IPS-NIHi7 (cell line): ENCODE results near the gene TEDC1.

Experiments
- DNase-seq: peaks from one replicate; pipeline ENCODE4 v3.0.0; 2012; ENCODE audit warnings: mixed read lengths; ENCODE audit errors: extremely low spot score

Gene TEDC1

GRCh38 chr14:105484069-105484996, 6.7 kb upstream of the TEDC1 start:
- DNase-seq, result no peak

DNA sequence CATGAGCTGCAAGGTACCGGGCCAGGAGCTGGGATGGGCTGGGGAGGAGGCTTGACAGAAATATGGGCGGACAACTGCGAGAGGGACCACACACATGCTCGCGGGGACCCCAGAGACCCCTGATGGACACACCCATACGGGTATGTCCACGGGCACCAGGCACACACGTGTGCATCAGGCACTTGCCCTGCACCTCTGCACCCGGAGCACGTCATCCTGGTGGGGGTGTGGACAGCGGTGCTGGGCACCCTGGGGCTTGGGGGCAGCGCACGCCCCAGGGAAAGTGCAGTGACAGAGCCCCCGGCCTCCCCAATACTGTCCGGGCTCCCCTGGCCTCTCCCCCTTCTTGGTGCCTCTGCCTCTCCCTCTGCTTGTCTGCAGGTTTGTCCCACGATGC, 6.1 kb upstream of the TEDC1 start:
- no peak for DNase-seq

DNA sequence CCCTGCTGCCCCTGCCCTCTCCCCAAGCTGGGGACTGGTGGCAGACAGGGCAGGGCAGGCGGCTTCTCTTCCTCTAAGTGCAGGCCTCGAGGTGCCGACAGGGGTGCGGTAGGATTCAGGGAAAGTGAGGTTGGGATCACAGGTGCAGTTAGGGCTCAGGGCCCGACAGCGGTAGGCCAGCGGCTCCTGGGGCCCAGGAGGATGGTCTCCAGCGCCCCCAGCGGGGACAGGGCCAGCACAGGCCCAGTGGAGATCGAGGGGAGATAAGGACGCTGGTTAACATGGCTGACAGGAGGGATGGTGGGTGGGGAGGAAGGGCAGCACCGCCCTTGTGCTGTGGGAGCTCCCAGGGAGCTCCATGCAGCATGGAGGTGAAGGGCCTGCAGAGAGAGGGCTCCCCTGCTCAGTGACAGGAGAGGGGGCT, 5.3 kb upstream of the TEDC1 start:
- DNase-seq, result peak; percentile 80

GRCh38 chr14:105486163-105486973, 4.7 kb upstream of the TEDC1 start, which contains the start of gene CRIP1:
TSS of gene CRIP1 (plus strand) at chr14:105486886. CDS start at chr14:105487260, 374 bp downstream.
- DNase-seq, result no peak

GRCh38 chr14:105486974-105487448, 4.0 kb upstream of the TEDC1 start:
- DNase-seq, result no peak

GRCh38 chr14:105487449-105487985, 3.5 kb upstream of the TEDC1 start:
- no peak for DNase-seq

- DNase-seq, result no peak
These were observed 2.9 kb upstream of the TEDC1 start for GRCh38 chr14:105487986-105488777.

DNA sequence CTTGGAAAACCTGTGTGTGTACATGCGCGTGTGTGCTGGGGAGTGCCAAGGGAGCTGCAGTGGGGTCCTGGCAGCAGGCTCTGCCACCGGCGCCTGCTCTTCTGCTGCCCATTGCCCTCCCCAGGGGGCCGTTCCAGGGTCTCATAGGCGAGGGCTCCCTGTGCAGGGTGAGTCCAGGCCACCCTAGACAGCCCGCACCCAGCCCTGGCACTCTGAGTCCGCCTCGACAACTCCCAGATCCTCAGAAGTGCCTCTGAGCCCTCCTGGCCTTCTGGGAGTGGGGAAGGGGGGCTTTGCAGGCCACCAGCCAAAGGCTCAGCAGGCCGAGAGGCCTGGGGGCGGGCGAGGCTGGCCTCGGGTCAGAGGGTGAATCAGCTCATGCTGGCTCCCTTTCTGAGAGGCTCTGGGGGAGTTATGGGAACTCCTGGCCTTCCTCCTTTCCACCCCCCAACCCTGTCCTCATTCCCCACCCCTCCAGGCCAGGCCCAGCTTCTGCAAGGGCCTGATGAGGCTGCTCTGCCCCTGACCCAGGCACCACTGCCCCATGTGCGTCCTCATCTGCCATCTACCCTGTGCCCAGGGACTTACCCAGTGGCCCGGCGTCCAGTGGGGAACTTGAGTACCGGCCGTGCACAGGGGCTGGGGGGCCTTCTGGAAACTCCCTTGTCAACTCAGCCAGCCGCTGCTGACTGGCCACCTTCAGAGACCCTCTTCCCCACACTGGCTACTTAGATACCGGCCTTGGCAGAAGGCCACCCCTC, 2.1 kb upstream of the TEDC1 start:
- no peak for DNase-seq

- peak; percentile 81 for DNase-seq
These were observed 1.3 kb upstream of the TEDC1 start for GRCh38 chr14:105489542-105490266.

DNA sequence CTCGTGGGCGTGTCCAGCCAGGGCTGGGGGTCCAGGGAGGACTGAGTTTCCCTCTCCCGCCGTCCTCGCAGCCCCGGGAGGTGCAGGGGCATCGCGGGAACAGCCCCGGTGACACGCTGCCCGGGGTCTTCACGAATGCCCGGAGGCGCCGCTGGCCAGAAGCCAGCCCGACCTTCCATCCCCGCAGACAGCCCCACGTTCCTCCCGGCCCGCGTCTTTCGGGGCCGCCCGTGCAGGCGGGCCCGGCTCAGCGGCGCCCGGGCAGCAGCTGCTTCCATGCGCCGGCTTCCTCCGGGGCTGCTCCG, 827 bp upstream of the TEDC1 start:
- no peak for DNase-seq

DNA sequence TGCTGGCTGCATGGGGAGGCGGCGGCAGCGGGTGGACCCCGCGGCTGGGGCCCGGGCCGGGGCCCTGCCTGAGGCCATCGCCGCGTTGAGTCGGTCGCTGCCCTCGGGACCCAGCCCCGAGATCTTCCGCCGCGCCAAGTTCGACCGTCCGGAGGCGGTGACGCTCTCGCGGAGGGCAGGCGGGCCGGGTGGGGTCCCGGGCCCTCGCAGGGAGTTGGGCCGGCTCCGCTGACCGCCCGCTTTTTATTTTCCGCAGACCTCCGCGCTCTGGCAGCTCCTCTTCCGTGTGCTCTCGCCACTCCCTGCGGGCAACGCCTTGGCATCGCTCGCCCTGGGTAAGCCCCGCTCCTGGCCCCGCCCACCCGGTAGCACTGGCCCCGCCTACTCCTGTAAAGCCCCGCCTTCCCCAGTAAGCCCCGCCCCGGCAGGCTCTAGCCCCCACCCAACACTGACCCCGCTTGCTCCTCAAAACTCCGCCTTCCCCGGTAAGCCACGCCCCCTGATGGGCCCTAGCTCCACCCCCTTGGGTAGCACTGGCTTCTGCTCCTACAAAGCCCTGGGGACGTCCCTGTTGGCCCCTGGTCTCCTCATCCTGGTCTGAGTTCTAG, 424 bp downstream of the TEDC1 start:
- peak; percentile 82 for DNase-seq

DNA sequence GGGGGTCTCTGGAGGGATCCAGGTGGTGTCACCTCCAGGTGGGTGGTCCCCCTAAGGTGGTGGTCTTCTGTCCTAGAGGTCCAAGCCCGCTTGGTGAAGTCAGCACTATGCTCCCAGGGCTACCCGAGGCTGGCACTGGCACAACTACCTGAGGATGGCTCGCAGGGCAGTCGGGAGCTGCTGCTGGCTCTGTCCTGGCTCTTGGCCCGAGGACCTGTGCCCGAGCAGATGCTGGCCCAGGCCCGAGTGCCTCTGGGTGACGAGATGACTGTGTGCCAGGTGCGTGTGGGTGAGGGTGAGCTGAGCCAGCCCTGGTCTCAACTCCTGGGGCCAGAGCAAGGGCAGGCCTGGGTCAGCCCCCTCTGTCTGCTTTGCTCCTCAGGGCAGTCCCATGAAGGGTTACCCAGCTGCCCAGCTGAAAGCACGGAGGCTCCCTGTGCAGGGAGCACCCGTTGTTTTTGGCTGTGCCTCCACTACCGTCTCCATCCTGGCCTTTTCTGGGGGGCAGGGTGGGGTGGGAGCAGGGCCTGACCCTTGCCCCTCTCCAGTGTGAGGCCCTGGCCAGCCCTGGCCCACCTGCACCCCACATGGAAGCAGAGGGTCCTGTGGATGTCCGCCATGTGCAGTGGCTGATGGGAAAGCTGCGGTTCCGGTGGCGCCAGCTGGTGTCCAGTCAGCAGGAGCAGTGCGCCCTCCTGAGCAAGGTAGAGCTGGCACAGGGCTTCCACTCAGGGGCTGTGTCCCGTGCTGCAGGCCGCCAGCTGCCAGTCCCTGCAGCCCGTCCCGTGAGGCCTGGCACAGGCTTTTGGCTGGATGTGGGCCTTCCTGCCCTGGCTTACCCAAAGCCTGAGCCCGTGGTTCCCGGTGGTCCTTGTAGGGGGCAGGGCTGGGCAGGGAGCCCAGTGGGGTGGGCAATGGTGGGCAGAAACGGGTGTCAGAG, 1.3 kb downstream of the TEDC1 start:
- DNase-seq, result no peak

DNA sequence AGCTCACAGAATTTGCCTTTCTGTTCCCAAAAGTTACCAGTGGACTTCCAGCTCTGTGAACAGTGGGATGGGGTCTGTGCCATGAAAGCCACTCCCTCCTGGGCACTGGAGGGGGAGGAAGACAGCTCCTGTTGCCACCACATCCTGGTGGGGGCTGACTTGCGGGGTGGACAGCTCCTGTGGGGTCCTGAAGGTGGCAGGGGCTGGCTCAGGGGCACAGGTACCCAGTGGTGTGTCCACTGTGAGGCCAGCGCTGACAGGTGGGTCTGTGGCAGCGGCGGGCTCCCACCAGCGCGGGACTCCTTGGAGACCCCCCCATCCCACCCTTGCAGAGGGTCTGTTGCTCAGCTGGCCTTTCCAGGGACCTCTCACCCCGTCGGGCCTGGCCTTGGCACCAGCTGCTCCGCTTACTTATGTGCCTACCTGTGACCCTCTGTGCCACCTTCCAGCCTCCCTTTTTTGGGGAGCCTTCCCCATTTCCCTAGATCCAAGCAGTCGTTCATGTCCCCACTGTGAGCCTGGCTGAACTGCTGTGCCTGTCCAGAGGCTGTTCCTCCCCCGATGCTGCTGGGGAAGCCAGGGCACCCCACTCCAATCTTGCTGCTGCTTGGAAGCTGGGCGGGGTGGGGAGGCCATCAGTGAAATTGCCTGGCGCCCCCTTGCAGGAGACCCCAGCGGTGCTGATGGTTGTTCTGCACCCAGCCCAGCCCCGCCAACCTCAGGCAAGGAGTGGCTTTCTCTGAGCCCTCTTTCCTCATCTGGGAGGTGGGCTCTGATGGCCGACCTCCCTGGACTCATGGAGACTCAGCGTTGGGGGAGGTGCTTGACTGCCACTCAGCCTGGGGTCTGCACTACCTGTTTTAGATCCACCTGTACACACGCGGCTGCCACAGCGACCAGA, 2.2 kb downstream of the TEDC1 start:
- DNase-seq, result no peak

DNA sequence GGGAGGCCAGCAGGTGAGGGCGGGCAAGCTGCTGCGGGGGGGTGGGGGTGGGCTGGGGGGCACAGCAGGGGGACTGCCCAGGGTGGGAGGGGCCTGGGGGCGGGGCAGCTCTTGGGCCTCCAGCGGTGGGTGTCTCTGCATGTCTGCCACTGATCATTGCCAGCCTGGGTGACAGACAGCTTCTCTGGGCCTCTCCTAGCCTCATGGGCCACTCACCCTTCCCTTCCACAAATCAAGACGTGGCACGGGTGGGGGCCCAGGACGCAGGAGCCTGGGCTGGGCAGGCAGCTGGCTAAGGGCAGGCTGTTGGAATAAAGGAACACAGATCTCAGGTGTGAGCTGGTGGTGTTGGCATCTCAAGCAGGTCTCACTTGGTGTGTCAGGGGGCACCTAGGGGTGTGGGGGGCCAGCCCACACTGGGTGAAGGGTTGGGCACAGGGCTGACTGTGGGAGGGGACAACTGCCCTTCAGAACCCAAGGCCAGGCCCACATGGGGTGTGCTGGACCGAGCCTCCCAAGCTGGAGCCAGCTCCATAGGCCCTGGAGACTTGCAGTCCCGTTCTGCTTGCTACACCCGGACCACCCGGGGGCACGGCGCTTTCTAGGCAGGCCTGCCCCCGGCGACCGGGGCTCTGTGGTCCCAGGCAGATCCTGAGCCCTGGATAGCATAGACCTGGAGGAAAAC, 3.0 kb downstream of the TEDC1 start:
- no peak for DNase-seq

DNA sequence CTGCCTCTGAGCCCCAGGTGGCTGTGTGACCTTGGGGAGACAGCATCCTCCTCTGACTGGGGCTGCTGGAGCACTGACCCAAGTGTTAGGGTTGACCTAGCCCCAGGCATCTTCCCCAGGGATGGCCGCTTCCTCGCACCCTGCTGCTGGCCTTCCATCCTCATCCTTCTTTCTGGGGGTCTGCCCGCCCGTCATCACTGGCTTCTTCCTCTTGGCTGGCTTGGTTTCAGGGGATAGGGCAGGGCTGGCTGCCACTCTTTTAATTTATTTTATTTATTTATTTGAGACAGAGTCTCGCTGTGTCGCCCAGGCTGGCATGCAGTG, 3.5 kb downstream of the TEDC1 start:
- no peak for DNase-seq

DNA sequence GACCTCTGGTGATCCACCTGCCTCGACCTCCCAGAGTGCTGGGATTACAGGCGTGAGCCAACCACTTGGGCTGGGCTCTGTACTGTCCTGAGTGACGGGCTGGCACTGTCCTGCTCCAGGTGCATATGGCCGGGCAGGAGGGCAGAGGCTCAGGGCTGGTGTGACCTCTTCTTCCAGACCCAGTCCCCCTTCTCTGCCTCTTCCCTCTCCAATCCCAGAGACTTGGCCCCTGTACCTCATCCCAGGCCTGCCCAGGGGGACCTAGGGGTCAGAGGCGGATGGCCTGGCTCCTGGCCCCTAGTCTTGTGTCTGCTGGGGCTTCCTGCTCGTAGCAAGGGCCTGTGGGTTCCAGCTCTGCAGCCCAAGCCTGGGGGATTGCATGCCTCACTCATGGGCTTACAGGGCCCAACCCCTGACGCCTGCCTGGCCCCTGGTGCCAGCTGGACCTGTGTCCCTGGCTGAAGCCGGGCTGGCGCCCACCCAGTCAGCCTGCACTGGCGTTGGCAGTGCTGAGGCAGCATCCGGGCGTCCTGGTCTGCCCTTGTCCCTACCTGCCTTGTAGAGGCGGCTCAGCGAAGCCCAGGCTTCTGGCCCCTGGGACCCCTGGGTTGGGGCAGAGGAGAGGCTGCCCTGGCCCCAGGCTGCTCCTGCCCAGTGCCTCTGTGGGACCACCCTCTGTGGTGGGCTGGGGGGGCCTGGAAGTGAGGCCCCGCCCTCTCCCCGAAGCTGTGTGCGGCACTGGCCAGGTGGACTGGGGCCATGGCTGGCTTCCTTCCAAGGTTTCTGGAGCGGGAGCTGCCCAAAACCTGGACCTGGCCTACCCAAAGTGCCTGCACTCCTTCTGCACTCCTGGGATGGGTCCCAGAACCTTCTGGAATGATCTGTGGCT, 4.3 kb downstream of the TEDC1 start:
- DNase-seq, result no peak
